ENCODE measurements around the gene GABRR1.

GABRR1 gene

GRCh38 chr6:89221971-89222711, 5.0 kb upstream of the GABRR1 start:
- H3K4me3 ChIP-seq (ENCODE audit: control insufficient read depth, low read depth, low read length), result no peak overlapping the region
- DNase-seq (ENCODE audit: low read depth), result no peak
- no peak for TF ChIP-seq CTCF (IDR thresholded peaks at IDR 0.05; ENCODE audit: control insufficient read depth, insufficient read depth, low read depth, low read length, missing control alignments)

DNA sequence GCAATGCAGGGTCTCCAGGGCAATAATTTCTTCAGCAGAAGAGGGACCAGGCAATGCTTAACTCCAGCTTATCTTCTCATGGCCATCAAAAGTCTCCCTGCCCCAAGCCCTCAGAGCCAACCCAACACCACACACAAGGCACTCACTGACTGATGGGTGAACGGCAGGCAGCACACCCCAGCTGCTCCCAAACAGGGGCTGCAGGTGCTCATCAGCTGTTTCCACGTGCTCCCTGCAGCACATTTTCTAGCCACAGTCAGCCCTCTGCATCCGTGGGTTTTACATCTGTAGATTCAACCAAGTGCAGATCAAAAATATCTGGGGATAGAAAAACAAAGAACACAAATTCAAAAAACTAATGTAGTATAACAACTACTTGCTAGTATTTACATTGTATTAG, 4.0 kb upstream of the GABRR1 start:
- H3K4me3 ChIP-seq (ENCODE audit: control insufficient read depth, low read depth, low read length), result no peak overlapping the region
- no peak for DNase-seq (ENCODE audit: low read depth)
- no peak for TF ChIP-seq CTCF (IDR thresholded peaks at IDR 0.05; ENCODE audit: control insufficient read depth, insufficient read depth, low read depth, low read length, missing control alignments)

DNA sequence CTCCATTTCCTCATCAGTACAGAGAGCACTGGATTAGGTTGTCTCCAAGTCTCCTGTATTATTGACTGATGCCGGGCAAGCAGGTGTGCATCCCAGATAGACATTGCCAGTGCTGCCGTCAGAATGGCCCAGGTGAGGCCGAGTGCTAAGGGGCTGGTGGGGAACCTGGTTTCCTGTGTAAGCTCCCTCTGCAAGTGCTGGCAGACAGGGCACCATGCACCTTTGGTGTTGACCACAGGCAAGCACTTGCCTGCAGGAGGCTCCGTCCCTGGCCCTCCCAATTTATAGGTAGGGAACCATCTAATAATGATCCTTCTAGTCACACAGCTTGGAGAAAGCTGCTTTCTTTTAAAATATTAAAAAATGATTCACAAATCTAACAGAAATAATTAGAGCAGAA, 747 bp downstream of the GABRR1 start:
- no peak for DNase-seq (ENCODE audit: low read depth)
- no peak for TF ChIP-seq CTCF (IDR thresholded peaks at IDR 0.05; ENCODE audit: control insufficient read depth, insufficient read depth, low read depth, low read length, missing control alignments)
- no peak overlapping the region for H3K4me3 ChIP-seq (ENCODE audit: control insufficient read depth, low read depth, low read length)

DNA sequence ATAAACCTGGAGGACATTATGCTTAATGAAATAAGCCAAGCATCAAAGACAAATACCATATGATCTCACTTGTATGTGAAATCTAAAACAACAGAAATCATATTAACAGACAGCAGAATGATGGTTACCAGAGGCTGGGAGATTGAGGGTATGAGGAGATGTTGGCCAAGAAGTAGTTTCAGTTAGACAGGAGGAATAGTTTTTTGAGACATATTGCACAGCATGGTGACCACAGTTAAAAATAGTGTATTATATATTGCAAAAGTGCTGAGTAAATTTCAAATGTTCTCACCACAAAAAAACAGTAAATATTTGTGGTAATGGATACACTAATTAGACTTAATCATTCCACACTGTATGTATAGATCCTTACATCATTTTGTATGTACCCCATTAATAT, 1.8 kb downstream of the GABRR1 start:
- TF ChIP-seq CTCF (IDR thresholded peaks at IDR 0.05; ENCODE audit: control insufficient read depth, insufficient read depth, low read depth, low read length, missing control alignments), result no peak
- DNase-seq (ENCODE audit: low read depth), result no peak
- H3K4me3 ChIP-seq (ENCODE audit: control insufficient read depth, low read depth, low read length), result no peak overlapping the region

DNA sequence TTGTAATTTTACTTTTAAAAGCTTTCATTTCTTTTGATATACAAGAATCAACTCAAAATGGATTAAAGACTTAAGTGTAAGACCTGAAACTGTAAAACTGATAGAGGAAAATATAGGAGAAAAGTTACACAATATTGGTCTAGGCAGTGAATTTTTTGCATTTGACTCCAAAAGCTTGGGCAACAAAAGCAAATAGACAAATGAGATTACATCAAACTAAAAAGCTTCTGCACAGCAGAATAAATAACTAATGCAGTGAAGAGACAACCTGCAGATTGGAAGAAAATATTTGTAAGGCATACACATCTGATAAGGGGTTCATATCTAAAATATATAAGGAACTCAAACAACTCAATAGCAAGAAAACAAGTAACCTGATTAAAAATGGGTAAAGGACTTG, 3.0 kb downstream of the GABRR1 start:
- TF ChIP-seq CTCF (IDR thresholded peaks at IDR 0.05; ENCODE audit: control insufficient read depth, insufficient read depth, low read depth, low read length, missing control alignments), result no peak
- H3K4me3 ChIP-seq (ENCODE audit: control insufficient read depth, low read depth, low read length), result no peak overlapping the region
- DNase-seq (ENCODE audit: low read depth), result no peak

GRCh38 chr6:89212472-89212871, 4.7 kb downstream of the GABRR1 start:
- DNase-seq (ENCODE audit: low read depth), result no peak
- TF ChIP-seq CTCF (IDR thresholded peaks at IDR 0.05; ENCODE audit: control insufficient read depth, insufficient read depth, low read depth, low read length, missing control alignments), result no peak
- H3K4me3 ChIP-seq (ENCODE audit: control insufficient read depth, low read depth, low read length), result no peak overlapping the region
